Type B pancreatic cell (in vitro differentiated cells): Measurements from ENCODE around the gene VPS50. TPM values are rescaled to one million over a fixed set of nuclear protein-coding genes. Genes with fewer than 3 reads are reported as not detected.

Experiments used
- DNase-seq: peaks from one replicate; pipeline ENCODE4 v3.0.0; 2021; ENCODE audit warnings: mixed read lengths; ENCODE audit not compliant: unreplicated experiment; ENCODE audit errors: extremely low spot score
- H3K27ac Mint-ChIP-seq: 2 replicates; pipeline ENCODE4 v1.8.0; 2021; ENCODE audit warnings: mild to moderate bottlenecking, mixed read lengths
- H3K27me3 Mint-ChIP-seq: 2 replicates; pipeline ENCODE4 v1.8.0; 2021; ENCODE audit warnings: mixed read lengths
- H3K36me3 Mint-ChIP-seq: 2 replicates; pipeline ENCODE4 v1.8.0; 2021; ENCODE audit warnings: mixed read lengths
- H3K4me1 Mint-ChIP-seq: one replicate; pipeline ENCODE4 v1.8.0; 2021; ENCODE audit warnings: mixed read lengths; ENCODE audit not compliant: unreplicated experiment
- H3K4me3 Mint-ChIP-seq: 2 replicates; pipeline ENCODE4 v1.8.0; 2021; ENCODE audit warnings: mild to moderate bottlenecking, mixed read lengths
- H3K9me3 Mint-ChIP-seq: 2 replicates; pipeline ENCODE4 v1.8.0; 2021; ENCODE audit warnings: mixed read lengths
- total RNA-seq: library from RNA; stranded (reverse); gene quantifications from 2 replicates; pipeline ENCODE4 v1.2.1, GENCODE V29; 2021; ENCODE audit warnings: low replicate concordance
- TF ChIP-seq, protein P1 (sequence below): fragments of 200-600 bp; sonication (generic); conservative IDR thresholded peaks from 2 replicates; pipeline ENCODE4 v1.5.0; 2021; ENCODE audit warnings: antibody characterized with exemption, mild to moderate bottlenecking

Gene VPS50
- total RNA-seq, 1 donor from 2014 or later = 26.5 TPM

GRCh38 chr7:93354815-93355214 lies 122.6 kb downstream of the VPS50 start:
- Mint-ChIP-seq H3K27me3 (no peaks in the 10 kb centered on the region), H3K4me1 (no peaks in the 10 kb centered on the region), H3K27ac (no peak overlapping the region), H3K9me3 (no peaks in the 10 kb centered on the region), H3K36me3 (peaks cover 7% of the 10 kb centered on the region), H3K4me3 (no peak overlapping the region)
- DNase-seq = no peak
- TF ChIP-seq, protein P1, sequence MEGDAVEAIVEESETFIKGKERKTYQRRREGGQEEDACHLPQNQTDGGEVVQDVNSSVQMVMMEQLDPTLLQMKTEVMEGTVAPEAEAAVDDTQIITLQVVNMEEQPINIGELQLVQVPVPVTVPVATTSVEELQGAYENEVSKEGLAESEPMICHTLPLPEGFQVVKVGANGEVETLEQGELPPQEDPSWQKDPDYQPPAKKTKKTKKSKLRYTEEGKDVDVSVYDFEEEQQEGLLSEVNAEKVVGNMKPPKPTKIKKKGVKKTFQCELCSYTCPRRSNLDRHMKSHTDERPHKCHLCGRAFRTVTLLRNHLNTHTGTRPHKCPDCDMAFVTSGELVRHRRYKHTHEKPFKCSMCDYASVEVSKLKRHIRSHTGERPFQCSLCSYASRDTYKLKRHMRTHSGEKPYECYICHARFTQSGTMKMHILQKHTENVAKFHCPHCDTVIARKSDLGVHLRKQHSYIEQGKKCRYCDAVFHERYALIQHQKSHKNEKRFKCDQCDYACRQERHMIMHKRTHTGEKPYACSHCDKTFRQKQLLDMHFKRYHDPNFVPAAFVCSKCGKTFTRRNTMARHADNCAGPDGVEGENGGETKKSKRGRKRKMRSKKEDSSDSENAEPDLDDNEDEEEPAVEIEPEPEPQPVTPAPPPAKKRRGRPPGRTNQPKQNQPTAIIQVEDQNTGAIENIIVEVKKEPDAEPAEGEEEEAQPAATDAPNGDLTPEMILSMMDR = no peak

DNA sequence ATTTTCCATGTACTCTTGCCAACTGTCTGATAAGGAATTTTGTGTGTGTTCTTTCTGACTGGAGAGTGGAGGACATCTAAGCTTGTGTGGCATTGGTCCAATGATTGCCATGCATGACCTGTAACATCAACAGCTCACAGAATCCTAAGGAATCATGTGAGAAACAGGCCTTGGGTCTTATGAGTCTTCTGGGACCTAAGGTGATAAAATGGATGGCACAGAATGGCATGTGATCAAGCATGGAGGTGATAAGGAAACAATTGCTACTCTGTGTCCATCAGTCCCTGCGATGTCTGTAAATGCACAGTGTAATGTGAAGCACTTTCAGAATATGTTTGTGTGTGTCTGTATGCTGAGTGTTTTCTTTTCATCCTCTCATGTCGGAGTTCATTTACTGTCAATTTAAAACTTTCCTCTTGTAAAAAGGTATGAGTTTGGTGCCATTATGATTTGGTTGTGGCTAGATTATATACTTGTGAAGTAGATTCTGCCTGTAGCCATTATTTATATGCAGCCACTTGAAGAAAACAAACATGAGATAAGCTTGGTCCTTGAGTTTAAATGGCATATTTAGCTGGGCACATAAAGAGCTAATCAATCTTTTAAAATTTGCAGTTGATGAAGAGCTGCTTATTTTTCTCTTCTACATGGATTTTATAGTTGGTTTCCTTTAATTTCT lies 127.5 kb downstream of the VPS50 start:
- Mint-ChIP-seq H3K27me3 (no peaks in the 10 kb centered on the region), H3K9me3 (no peaks in the 10 kb centered on the region), H3K4me3 (no peak overlapping the region), H3K4me1 (no peaks in the 10 kb centered on the region), H3K36me3 (peaks cover under 1% of the 10 kb centered on the region), H3K27ac (no peak overlapping the region)
- TF ChIP-seq, protein P1 = no peak
- DNase-seq = no peak

- Mint-ChIP-seq H3K27me3 (no peaks in the 10 kb centered on the region), H3K27ac (no peak overlapping the region), H3K9me3 (no peaks in the 10 kb centered on the region), H3K4me1 (no peaks in the 10 kb centered on the region), H3K36me3 (no peaks in the 10 kb centered on the region), H3K4me3 (no peak overlapping the region)
- TF ChIP-seq, protein P1 = no peak
- no peak for DNase-seq
These were observed 129.7 kb downstream of the VPS50 start for GRCh38 chr7:93361853-93362252.

- TF ChIP-seq, protein P1 = no peak
- H3K9me3 Mint-ChIP-seq = no peaks in the 10 kb centered on the region
- H3K4me1 Mint-ChIP-seq = no peaks in the 10 kb centered on the region
- no peaks in the 10 kb centered on the region for H3K27me3 Mint-ChIP-seq
- DNase-seq = no peak
- H3K36me3 Mint-ChIP-seq = no peaks in the 10 kb centered on the region
- no peak overlapping the region for H3K27ac Mint-ChIP-seq
- no peak overlapping the region for H3K4me3 Mint-ChIP-seq
These were observed 132.6 kb downstream of the VPS50 start for GRCh38 chr7:93364806-93365205.

DNA sequence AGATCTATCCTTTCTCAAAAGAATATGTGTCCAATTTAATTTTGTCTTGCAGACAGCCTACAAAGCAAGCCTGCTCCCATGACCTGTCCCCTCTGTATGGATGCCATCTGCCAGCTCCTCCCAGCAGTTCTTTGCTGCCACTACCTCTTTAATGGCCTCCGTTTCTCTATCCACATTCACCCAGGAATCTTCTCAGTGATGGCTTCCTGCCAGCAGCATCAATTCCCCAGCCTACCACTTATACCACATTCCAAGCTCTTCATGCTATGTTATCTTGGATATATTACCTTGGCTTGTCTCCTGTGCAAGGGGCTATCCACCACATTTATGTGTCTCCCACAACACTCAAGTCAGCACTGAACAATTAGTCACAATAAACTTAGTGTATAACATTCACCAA lies 133.2 kb downstream of the VPS50 start:
- H3K4me3 Mint-ChIP-seq = no peak overlapping the region
- no peak overlapping the region for H3K27ac Mint-ChIP-seq
- TF ChIP-seq, protein P1 = no peak

More for the DNA sequence above, 133.2 kb downstream of the VPS50 start:
- Mint-ChIP-seq H3K9me3 (no peaks in the 10 kb centered on the region), H3K36me3 (no peaks in the 10 kb centered on the region), H3K27me3 (no peaks in the 10 kb centered on the region), H3K4me1 (no peaks in the 10 kb centered on the region)
- no peak for DNase-seq
